HEK293 (cell line): ENCODE results near the gene IGF2R.

Experiments used
- CTCF ChIA-PET: fragments of 350-600 bp; formaldehyde crosslinking; extraction: SDS; loops from one replicate; lab custom pipeline; 2021; ENCODE audit warnings: antibody characterized with exemption; lab: Yijun Ruan, JAX
- POLR2A ChIA-PET: fragments of 300-600 bp; formaldehyde crosslinking; extraction: SDS; loops from one replicate; lab custom pipeline; 2020; ENCODE audit warnings: antibody characterized with exemption, inconsistent platforms; lab: Yijun Ruan, JAX
- H3K27ac ChIP-seq: fragments of 200-500 bp; sonication (Bioruptor generic); 2 replicates; pipeline ENCODE4 v1.5.1; 2014; ENCODE audit warnings: low read depth, low read length, control low read depth, inconsistent platforms; ENCODE audit errors: extremely low read depth
- H3K36me3 ChIP-seq, 2 experiments: fragments of 200-500 bp in 1 of 2; sonication (Bioruptor generic) in 1 of 2; 1 replicate in 1 of 2; 2 replicates in 1 of 2; pipeline ENCODE4 v1.5.1; 2014 to 2017; ENCODE audit warnings: inconsistent platforms in 2 of 2, low read length in 2 of 2; ENCODE audit not compliant: control insufficient read depth in 2 of 2, insufficient read depth in 1 of 2
- H3K4me1 ChIP-seq: fragments of 200-500 bp; sonication (Bioruptor generic); 2 replicates; pipeline ENCODE4 v1.5.1; 2014; ENCODE audit warnings: mild to moderate bottlenecking, low read length, inconsistent platforms; ENCODE audit not compliant: control insufficient read depth, insufficient read depth
- H3K4me3 ChIP-seq: 2 replicates; pipeline ENCODE4 v1.5.1; 2011; ENCODE audit warnings: low read depth, mild to moderate bottlenecking, control low read depth, low read length, moderate library complexity
- H3K9me3 ChIP-seq: fragments of 200-500 bp; sonication (Bioruptor generic); 2 replicates; pipeline ENCODE4 v1.5.1; 2014; ENCODE audit warnings: low read depth, low read length, inconsistent platforms; ENCODE audit not compliant: control insufficient read depth, insufficient read depth
- CTCF ChIP-seq: fragments of 450-650 bp; formaldehyde crosslinking; IDR thresholded peaks from 2 replicates; pipeline ENCODE4 v1.5.1; 2016; ENCODE audit warnings: missing biosample characterization, missing genetic modification characterization
- FEZF1 ChIP-seq: fragments of 450-650 bp; formaldehyde crosslinking; IDR thresholded peaks from 2 replicates; pipeline ENCODE4 v1.5.1; 2016; ENCODE audit warnings: missing biosample characterization, missing genetic modification characterization
- ZBTB17 ChIP-seq: fragments of 450-650 bp; formaldehyde crosslinking; IDR thresholded peaks from 2 replicates; pipeline ENCODE4 v1.5.1; 2016; ENCODE audit warnings: missing biosample characterization, missing genetic modification characterization
- ZBTB21 ChIP-seq: fragments of 450-650 bp; formaldehyde crosslinking; IDR thresholded peaks from 2 replicates; pipeline ENCODE4 v1.5.1; 2017; ENCODE audit warnings: missing biosample characterization, missing genetic modification characterization
- ZFHX2 ChIP-seq: fragments of 450-650 bp; formaldehyde crosslinking; conservative IDR thresholded peaks from 2 replicates; pipeline ENCODE4 v1.5.1; 2016; ENCODE audit warnings: missing biosample characterization, missing genetic modification characterization
- ZIC2 ChIP-seq: fragments of 450-650 bp; formaldehyde crosslinking; IDR thresholded peaks from 2 replicates; pipeline ENCODE4 v1.5.1; 2016; ENCODE audit warnings: missing biosample characterization, missing genetic modification characterization
- ZNF114 ChIP-seq: fragments of 450-650 bp; formaldehyde crosslinking; IDR thresholded peaks from 2 replicates; pipeline ENCODE4 v1.5.0; 2017; ENCODE audit warnings: missing biosample characterization, missing genetic modification characterization
- ZNF121 ChIP-seq: fragments of 450-650 bp; formaldehyde crosslinking; IDR thresholded peaks from 2 replicates; pipeline ENCODE4 v1.5.1; 2016; ENCODE audit warnings: missing biosample characterization, missing genetic modification characterization
- ZNF266 ChIP-seq: fragments of 450-650 bp; formaldehyde crosslinking; IDR thresholded peaks from 2 replicates; pipeline ENCODE4 v1.5.1; 2016; ENCODE audit warnings: missing biosample characterization, missing genetic modification characterization, low read depth
- ZNF404 ChIP-seq: fragments of 450-650 bp; formaldehyde crosslinking; IDR thresholded peaks from 2 replicates; pipeline ENCODE4 v1.5.1; 2017; ENCODE audit warnings: missing biosample characterization, missing genetic modification characterization
- ZNF433 ChIP-seq: fragments of 450-650 bp; formaldehyde crosslinking; IDR thresholded peaks from 2 replicates; pipeline ENCODE4 v1.5.1; 2016; ENCODE audit warnings: missing biosample characterization, missing genetic modification characterization, low read depth
- ZNF645 ChIP-seq: fragments of 450-650 bp; formaldehyde crosslinking; IDR thresholded peaks from 2 replicates; pipeline ENCODE4; 2016; ENCODE audit warnings: missing biosample characterization, missing genetic modification characterization
- ZNF654 ChIP-seq: fragments of 450-650 bp; formaldehyde crosslinking; IDR thresholded peaks from 2 replicates; pipeline ENCODE4 v1.5.1; 2016; ENCODE audit warnings: low read depth, missing biosample characterization, missing genetic modification characterization
- ZNF701 ChIP-seq: fragments of 450-650 bp; formaldehyde crosslinking; IDR thresholded peaks from 2 replicates; pipeline ENCODE4 v1.5.1; 2016; ENCODE audit warnings: missing biosample characterization, missing genetic modification characterization
- ZNF747 ChIP-seq: fragments of 450-650 bp; formaldehyde crosslinking; IDR thresholded peaks from 2 replicates; pipeline ENCODE4 v1.5.1; 2016; ENCODE audit warnings: missing biosample characterization, missing genetic modification characterization
- ZNF791 ChIP-seq: fragments of 450-650 bp; formaldehyde crosslinking; IDR thresholded peaks from 2 replicates; pipeline ENCODE4 v1.5.1; 2016; ENCODE audit warnings: missing biosample characterization, missing genetic modification characterization
- ZNF843 ChIP-seq: fragments of 450-650 bp; formaldehyde crosslinking; IDR thresholded peaks from 2 replicates; pipeline ENCODE4 v1.5.1; 2016; ENCODE audit warnings: missing biosample characterization, missing genetic modification characterization

The IGF2R gene

DNA sequence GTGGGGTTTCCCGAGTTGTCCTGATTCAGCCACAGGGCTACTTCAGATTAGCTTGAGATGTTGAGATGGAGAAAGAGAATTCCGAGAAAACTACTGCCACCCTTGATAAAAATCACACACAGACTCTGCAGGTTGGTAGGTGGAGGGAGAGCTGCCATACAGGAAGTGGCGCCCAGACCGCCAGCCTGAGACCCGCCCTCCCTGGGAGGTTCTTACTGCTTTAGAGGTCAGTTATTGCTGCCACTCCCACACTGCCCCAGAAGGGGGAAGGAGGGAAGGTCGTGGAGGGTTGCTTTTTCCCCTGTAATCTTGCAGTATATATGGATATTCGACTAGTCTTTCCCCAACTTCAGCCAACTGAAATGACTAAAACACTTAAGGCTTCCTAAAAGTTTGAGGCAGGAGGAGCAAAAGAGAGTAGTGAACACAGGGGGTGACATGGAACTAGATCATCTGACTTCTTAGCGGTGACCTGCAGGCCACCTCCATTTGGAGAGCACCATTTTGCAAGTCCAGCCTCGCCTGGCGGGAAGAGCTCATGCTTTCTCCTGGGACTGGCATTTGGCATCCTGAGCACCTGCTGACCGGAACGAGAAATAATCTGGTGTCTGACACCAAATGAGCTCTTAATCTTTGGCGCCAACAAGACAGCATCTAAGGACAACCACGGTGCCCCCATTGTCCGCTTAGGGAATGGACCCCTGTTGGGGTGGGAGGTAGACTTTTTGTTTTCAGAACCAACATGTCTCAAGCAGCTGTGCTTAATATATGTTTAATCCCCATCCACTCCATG, 117.0 kb downstream of the IGF2R start:
- Histone ChIP-seq H3K9me3 (no peaks in the 10 kb centered on the region), H3K4me3 (no peak overlapping the region), H3K36me3 (peaks cover 10 to 98% of the 10 kb centered on the region in 2 experiments; a peak in 2 of 3 replicates), H3K27ac (no peak overlapping the region), H3K4me1 (no peaks in the 10 kb centered on the region)
- no peak for TF ChIP-seq ZBTB17 (tag by site-specific recombination)
- TF ChIP-seq ZNF701, result no peak
- TF ChIP-seq ZNF645 (tag by site-specific recombination), result no peak
- no peak for TF ChIP-seq ZNF404 (tag by site-specific recombination)
- TF ChIP-seq ZNF843 (tag by site-specific recombination), result no peak
- TF ChIP-seq ZBTB21, result no peak
- no peak for TF ChIP-seq ZNF747 (tag by site-specific recombination)
- no peak for TF ChIP-seq ZNF266 (tag by site-specific recombination)
- no peak for TF ChIP-seq ZFHX2 (tag by site-specific recombination)
- TF ChIP-seq ZNF114, result no peak
- no peak for TF ChIP-seq ZIC2
- TF ChIP-seq ZNF433 (tag by site-specific recombination), result no peak
- POLR2A ChIA-PET, result no interaction called here
- CTCF ChIA-PET, result interaction anchor here (0.6 to 4.2 kb wide), 5 partner anchors 52 to 518 kb away, joined by 3 to 44 read pairs (median 4); no protein-coding TSS in a partner anchor

DNA sequence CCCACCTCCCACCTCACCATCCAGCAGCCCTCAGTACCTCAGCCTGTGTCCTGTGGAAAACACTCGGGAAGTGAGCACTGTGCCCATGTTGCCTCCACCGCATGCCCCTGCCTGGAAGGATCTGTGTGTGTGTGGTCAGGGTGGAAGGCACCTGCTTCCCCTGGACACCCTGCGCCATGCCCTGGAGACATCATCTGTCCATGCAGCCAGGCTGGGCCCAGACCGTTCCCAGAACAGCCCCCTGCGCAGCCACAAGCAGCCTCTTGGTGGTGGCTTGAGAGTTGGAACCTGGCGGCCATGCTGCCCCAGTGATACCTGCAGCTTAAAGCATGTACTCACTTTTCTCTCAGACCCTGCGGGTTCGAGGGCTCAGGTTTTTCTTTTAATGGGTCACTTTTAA, 117.9 kb downstream of the IGF2R start:
- peaks cover 10 to 99% of the 10 kb centered on the region in 2 experiments; a peak in 2 of 3 replicates for H3K36me3 ChIP-seq
- ChIA-PET CTCF (interaction anchor here (0.6 to 4.2 kb wide), 5 partner anchors 52 to 517 kb away, joined by 3 to 44 read pairs (median 4); no protein-coding TSS in a partner anchor), POLR2A (no interaction called here)

DNA sequence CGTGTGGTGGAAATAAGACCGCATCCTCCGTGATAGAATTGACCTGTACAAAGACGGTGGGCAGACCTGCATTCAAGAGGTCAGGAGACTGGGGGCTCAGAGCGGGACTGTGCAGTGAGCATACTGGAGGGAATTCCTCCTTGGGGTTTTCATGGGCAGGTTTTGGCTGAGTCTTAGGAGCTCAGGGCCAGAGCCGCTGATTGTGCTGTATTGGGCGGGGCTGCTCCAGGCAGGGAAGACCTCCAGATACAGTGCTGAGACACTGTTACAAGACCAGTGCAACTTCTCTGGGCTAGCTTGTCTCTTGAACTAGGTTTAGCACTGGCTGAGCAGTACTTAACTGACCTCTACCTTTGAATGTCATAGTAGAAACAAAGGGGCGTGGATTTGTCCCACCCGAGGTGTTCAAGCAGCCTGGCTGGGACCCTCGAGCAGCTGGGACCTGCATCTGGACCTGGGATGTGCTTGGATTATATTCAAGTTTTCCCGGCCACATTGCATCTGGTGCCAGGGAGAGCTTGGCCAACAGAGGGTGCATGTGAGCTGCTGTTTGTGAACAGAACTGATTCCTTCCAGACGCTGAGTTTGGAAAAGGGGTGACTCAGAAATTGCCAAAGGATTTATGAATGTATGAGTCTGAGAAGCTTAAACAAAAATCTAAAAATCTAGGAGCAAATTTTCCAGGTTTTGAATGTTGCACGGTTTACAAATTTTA, 119.3 kb downstream of the IGF2R start:
- ChIA-PET POLR2A (no interaction called here), CTCF (interaction anchor here (0.6 to 4.2 kb wide), 16 partner anchors 8 to 367 kb away, joined by 3 to 44 read pairs (median 5); no protein-coding TSS in a partner anchor)
- H3K9me3 ChIP-seq, result no peaks in the 10 kb centered on the region
- no peaks in the 10 kb centered on the region for H3K4me1 ChIP-seq
- no peak overlapping the region for H3K4me3 ChIP-seq
- no peak overlapping the region for H3K27ac ChIP-seq
- TF ChIP-seq ZNF654 (peak; percentile 21), ZNF791 (tag by site-specific recombination) (no peak)
- H3K36me3 ChIP-seq, result peaks cover 7 to 100% of the 10 kb centered on the region in 2 experiments; a peak in 2 of 3 replicates

More for the DNA sequence above, 117.9 kb downstream of the IGF2R start:
- Histone ChIP-seq H3K4me1 (no peaks in the 10 kb centered on the region), H3K4me3 (no peak overlapping the region), H3K9me3 (no peaks in the 10 kb centered on the region), H3K27ac (no peak overlapping the region)
- TF ChIP-seq ZNF121 (tag by site-specific recombination) (no peak), FEZF1 (tag by site-specific recombination) (no peak), CTCF (tag by site-specific recombination) (no peak)
